HEK293T (cell line): Measurements from ENCODE around the gene BEST4.
"Not testable (repeated sequence)": the region's sequence is repeated elsewhere in the genome, so short reads cannot be mapped to it uniquely, and the experiment has no call there.

Experiments
- CTCF ChIA-PET: fragments of 350-600 bp; formaldehyde crosslinking; extraction: SDS; loops from one replicate; lab custom pipeline; 2021; ENCODE audit warnings: antibody characterized with exemption, inconsistent platforms; lab: Yijun Ruan, JAX
- POLR2A ChIA-PET: fragments of 350-600 bp; formaldehyde crosslinking; extraction: SDS; loops from one replicate; lab custom pipeline; 2020; ENCODE audit warnings: antibody characterized with exemption, inconsistent platforms; lab: Yijun Ruan, JAX
- DNase-seq: peaks from one replicate; pipeline ENCODE4 v3.0.0; 2012; ENCODE audit warnings: mixed read lengths; ENCODE audit errors: extremely low spot score
- ARNT ChIP-seq: fragments of 450-650 bp; IDR thresholded peaks from 2 replicates; pipeline ENCODE4 v1.6.1; 2017; ENCODE audit warnings: mild to moderate bottlenecking
- BHLHE40 ChIP-seq: fragments of 450-650 bp; IDR thresholded peaks from 2 replicates; pipeline ENCODE4 v1.6.1; 2016; ENCODE audit warnings: mild to moderate bottlenecking, moderate library complexity, borderline replicate concordance
- CTBP1 ChIP-seq: fragments of 450-650 bp; IDR thresholded peaks from 2 replicates; pipeline ENCODE4 v1.6.1; 2016; ENCODE audit warnings: borderline replicate concordance
- ELF4 ChIP-seq: fragments of 450-650 bp; IDR thresholded peaks from 2 replicates; pipeline ENCODE4 v1.6.1; 2017; ENCODE audit warnings: antibody characterized with exemption
- FOXA1 ChIP-seq: fragments of 450-650 bp; IDR thresholded peaks from 2 replicates; pipeline ENCODE4 v1.6.1; 2016; ENCODE audit warnings: mild to moderate bottlenecking
- FOXK2 ChIP-seq: fragments of 450-650 bp; IDR thresholded peaks from 2 replicates; pipeline ENCODE4 v1.6.1; 2016; ENCODE audit warnings: mild to moderate bottlenecking
- FOXM1 ChIP-seq: fragments of 450-650 bp; IDR thresholded peaks from 2 replicates; pipeline ENCODE4 v1.6.1; 2017; ENCODE audit warnings: mild to moderate bottlenecking, borderline replicate concordance
- HDGF ChIP-seq: fragments of 450-650 bp; IDR thresholded peaks from 2 replicates; pipeline ENCODE4 v1.6.1; 2017; ENCODE audit warnings: antibody characterized with exemption, borderline replicate concordance
- L3MBTL2 ChIP-seq: fragments of 450-650 bp; conservative IDR thresholded peaks from 2 replicates; pipeline ENCODE4 v1.6.1; 2016; ENCODE audit warnings: mild to moderate bottlenecking
- LEF1 ChIP-seq: fragments of 450-650 bp; IDR thresholded peaks from 2 replicates; pipeline ENCODE4 v1.6.1; 2017; ENCODE audit warnings: mild to moderate bottlenecking, borderline replicate concordance
- NFRKB ChIP-seq: fragments of 450-650 bp; IDR thresholded peaks from 2 replicates; pipeline ENCODE4 v1.6.1; 2016; ENCODE audit warnings: mild to moderate bottlenecking, moderate library complexity
- SP1 ChIP-seq: fragments of 450-650 bp; IDR thresholded peaks from 2 replicates; pipeline ENCODE4 v1.6.1; 2017
- SUZ12 ChIP-seq: fragments of 450-650 bp; IDR thresholded peaks from 2 replicates; pipeline ENCODE4 v1.6.1; 2016; ENCODE audit warnings: mild to moderate bottlenecking
- TARDBP ChIP-seq: fragments of 450-650 bp; IDR thresholded peaks from 2 replicates; pipeline ENCODE4 v1.6.1; 2016
- ZNF384 ChIP-seq: fragments of 450-650 bp; IDR thresholded peaks from 2 replicates; pipeline ENCODE4 v1.6.1; 2016
- TF ChIP-seq, protein P1 (sequence below): fragments of 450-650 bp; IDR thresholded peaks from 2 replicates; pipeline ENCODE4 v1.6.1; 2016

Gene BEST4

DNA sequence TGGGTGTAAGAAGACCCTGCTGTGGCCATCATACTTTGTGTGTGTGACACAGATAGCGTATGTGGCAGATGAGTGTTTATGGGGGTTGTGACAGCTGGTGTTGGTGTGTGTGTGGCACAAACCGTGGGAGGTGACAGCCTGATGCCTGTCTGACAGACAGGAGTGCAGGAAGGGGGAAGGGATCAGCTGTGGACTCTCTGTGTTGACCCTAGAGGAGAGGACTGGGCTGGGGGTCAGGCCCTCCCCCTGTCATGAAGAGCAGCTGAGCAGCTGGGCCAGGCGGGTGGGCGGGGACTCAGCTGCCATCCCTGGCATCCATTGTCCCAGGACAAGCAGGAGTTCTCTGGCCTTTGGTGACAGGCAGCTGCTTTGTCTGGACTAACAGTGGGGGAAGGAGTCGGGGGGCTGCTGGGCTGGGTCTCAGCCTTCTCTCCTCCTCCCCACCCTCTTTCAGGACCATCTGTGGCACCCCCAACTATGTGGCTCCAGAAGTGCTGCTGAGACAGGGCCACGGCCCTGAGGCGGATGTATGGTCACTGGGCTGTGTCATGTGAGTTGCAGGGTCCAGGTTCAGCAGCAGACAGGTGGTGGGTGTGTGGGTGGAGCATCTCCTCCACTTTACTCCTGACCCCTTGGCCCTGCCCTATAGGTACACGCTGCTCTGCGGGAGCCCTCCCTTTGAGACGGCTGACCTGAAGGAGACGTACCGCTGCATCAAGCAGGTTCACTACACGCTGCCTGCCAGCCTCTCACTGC, 14.5 kb upstream of the BEST4 start:
- no peak for TF ChIP-seq FOXM1
- no peak for TF ChIP-seq BHLHE40
- no peak for TF ChIP-seq ELF4
- TF ChIP-seq HDGF: no peak
- no peak for TF ChIP-seq ARNT
- no peak for TF ChIP-seq ZNF384
- no peak for TF ChIP-seq NFRKB
- no peak for TF ChIP-seq SUZ12
- no peak for TF ChIP-seq SP1
- TF ChIP-seq, protein P1, sequence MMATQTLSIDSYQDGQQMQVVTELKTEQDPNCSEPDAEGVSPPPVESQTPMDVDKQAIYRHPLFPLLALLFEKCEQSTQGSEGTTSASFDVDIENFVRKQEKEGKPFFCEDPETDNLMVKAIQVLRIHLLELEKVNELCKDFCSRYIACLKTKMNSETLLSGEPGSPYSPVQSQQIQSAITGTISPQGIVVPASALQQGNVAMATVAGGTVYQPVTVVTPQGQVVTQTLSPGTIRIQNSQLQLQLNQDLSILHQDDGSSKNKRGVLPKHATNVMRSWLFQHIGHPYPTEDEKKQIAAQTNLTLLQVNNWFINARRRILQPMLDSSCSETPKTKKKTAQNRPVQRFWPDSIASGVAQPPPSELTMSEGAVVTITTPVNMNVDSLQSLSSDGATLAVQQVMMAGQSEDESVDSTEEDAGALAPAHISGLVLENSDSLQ: no peak
- TF ChIP-seq FOXK2: no peak
- TF ChIP-seq CTBP1: no peak
- TF ChIP-seq LEF1: no peak
- no peak for TF ChIP-seq L3MBTL2
- no peak for TF ChIP-seq TARDBP
- ChIA-PET POLR2A (interaction anchor here (1.2 kb wide), 1 partner anchor 17 kb away, joined by 4 read pairs; no protein-coding TSS in a partner anchor), CTCF (interaction anchor here (0.6 to 1.1 kb wide), 2 partner anchors 18 to 20 kb away, joined by 3 to 4 read pairs; no protein-coding TSS in a partner anchor)
- DNase-seq: no peak

DNA sequence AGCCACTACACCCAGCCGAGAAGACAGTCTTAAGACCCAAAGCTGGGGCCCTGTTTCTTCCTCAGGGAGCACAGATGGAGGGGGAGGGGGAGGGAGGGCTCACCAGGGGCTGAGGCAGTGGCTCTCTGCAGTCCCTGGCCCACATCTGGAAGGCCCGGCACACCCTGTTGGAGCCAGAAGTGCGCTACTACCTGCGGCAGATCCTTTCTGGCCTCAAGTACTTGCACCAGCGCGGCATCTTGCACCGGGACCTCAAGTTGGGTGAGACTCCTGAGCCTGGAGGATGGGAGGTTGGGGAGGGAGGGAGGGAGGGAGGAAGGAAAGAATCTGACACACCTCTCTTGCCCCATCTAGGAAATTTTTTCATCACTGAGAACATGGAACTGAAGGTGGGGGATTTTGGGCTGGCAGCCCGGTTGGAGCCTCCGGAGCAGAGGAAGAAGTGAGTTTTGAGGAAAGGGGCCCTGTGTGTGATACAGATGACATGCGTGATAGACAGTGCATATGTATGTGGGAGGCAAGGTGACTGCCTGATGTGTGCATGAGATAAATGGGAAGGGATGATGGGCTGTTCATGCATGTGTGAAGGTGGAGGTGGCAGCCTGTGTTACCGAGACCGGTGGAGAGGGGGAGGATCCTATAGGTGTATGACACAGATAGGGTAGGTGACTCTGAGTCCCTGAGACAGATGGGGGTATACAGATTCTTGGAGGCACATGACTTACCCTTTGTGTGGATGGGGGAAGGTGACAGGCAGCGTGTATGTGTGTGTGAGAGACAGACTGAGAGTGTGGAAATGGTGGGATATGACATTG, 13.7 kb upstream of the BEST4 start:
- no peak for DNase-seq
- no peak for TF ChIP-seq FOXM1
- TF ChIP-seq FOXK2: no peak
- TF ChIP-seq BHLHE40: no peak
- no peak for TF ChIP-seq ARNT
- TF ChIP-seq LEF1: no peak
- TF ChIP-seq FOXA1: no peak
- TF ChIP-seq HDGF: no peak
- TF ChIP-seq L3MBTL2: no peak
- no peak for TF ChIP-seq ELF4
- no peak for TF ChIP-seq SP1
- TF ChIP-seq, protein P1: no peak
- no peak for TF ChIP-seq TARDBP
- no peak for TF ChIP-seq NFRKB
- no peak for TF ChIP-seq ZNF384

DNA sequence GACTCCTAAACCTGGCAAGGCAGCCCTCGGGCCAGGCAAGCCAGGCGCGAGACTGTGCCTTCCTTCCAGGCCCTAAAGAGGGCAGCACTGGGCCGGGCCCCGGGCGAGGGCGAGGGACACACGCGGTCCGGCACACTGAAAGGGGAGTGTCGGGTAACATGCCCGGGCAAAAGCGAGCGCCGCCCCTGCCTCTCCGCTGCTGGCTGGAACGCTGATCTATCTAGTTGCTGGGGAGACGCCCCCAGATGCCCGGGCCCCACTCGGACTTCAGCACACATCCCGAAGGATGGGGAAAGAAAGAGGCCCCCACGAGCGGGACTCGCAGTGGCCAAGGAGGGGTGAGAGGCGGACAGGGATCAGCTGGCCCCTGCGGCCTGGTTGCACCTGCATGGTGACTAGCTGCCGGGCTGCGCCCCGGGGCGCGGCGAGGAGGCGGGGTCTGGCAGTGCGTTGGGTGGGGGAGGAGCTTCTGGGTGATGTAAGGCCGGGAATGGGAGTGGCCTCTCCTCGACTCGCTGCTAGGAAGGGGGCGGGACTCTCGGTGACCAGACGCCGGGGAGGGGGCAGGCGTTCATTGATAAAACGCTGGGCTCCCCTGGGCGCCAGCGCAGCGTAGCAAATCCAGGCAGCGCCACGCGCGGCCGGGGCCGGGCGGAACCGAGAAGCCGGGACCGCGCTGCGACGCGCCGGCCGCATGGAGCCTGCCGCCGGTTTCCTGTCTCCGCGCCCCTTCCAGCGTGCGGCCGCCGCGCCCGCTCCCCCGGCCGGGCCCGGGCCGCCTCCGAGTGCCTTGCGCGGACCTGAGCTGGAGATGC, 12.0 kb upstream of the BEST4 start, which contains the start of gene PLK3:
TSS of gene PLK3 (plus strand) at position 608 of the 815 bp plus-strand sequence. CDS start at position 695, 87 bp downstream.
- ChIA-PET POLR2A (interaction anchor here (0.7 to 2.3 kb wide), 19 partner anchors 9 to 504 kb away, joined by 3 to 29 read pairs (median 7); partner anchors contain the start of genes BEST4, BTBD19, HECTD3 and RNU5D-1), CTCF (interaction anchor here (0.6 to 1.8 kb wide), 5 partner anchors 9 to 210 kb away, joined by 3 to 10 read pairs (median 3); partner anchors contain the start of gene BTBD19)
- DNase-seq: peak; percentile 91
- TF ChIP-seq FOXM1: no peak
- 0 out of 2 replicates have a peak, but pooled peaks have one; percentile 15 for TF ChIP-seq CTBP1
- peak; percentile 89 for TF ChIP-seq L3MBTL2
- TF ChIP-seq, protein P1: peak; percentile 84
- no peak for TF ChIP-seq LEF1
- TF ChIP-seq NFRKB: no peak

More for the DNA sequence above, 13.7 kb upstream of the BEST4 start:
- POLR2A ChIA-PET: interaction anchor here (1.2 to 2.3 kb wide), 4 partner anchors 12 to 27 kb away, joined by 4 to 29 read pairs (median 8); partner anchors contain the start of gene RPS8
- CTCF ChIA-PET: interaction anchor here (0.6 to 1.8 kb wide), 2 partner anchors 7 to 21 kb away, joined by 3 to 10 read pairs; partner anchors contain the start of gene BTBD19

DNA sequence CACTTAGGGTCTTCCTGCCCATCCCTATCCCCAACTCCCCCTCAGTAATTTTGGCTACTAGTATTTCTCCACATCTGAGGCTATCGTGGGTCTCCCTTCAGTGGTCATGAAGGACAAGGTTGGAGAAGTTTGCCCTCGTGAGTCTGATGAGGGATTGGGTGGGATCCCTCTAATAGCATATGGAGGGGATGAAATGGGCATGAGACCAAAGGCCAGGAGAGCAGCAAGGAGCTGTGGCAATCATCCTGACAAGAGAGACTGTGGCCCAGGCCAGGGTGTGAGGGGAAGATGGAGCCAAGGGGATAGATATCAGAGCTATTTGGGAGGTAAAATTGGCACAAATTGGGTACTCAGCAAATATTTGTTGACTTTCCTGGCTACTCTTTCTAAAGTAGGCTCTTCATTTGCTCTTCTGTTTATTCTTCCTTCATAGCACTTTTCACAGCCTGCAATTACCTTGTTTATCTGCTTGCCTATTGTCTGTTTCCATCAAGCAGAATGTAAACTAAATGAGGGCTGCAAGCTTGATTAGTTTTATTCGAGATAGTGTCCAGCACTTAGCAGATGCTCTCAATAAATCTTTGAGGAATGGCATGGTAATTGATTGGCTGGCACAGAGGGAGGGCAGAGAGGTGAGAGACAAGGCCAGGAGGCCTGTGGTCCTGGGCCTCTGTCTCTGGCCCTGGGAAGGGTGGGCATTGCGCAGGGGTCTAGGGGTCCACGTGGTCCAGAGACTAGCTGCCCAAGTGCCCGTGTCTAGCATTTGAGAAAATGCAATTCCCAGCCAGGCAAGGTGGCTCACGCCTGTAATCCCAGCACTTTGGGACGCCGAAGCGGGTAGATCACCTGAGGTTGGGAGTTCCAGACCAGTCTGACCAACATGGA, 10.8 kb upstream of the BEST4 start:
- no peak for TF ChIP-seq SUZ12
- no peak for TF ChIP-seq TARDBP
- TF ChIP-seq ELF4: no peak
- no peak for TF ChIP-seq BHLHE40
- no peak for TF ChIP-seq FOXM1
- TF ChIP-seq NFRKB: no peak
- no peak for TF ChIP-seq L3MBTL2
- no peak for TF ChIP-seq CTBP1
- no peak for TF ChIP-seq SP1
- no peak for TF ChIP-seq ARNT
- no peak for TF ChIP-seq FOXA1
- TF ChIP-seq, protein P1: no peak
- no peak for TF ChIP-seq FOXK2
- TF ChIP-seq HDGF: no peak
- TF ChIP-seq LEF1: no peak
- ChIA-PET CTCF (interaction anchor here (1.0 kb wide), 1 partner anchor 12 kb away, joined by 3 read pairs; no protein-coding TSS in a partner anchor), POLR2A (interaction anchor here (0.7 to 1.9 kb wide), 5 partner anchors 18 to 213 kb away, joined by 3 to 10 read pairs (median 4); partner anchors contain the start of gene HECTD3)
- DNase-seq: no peak

DNA sequence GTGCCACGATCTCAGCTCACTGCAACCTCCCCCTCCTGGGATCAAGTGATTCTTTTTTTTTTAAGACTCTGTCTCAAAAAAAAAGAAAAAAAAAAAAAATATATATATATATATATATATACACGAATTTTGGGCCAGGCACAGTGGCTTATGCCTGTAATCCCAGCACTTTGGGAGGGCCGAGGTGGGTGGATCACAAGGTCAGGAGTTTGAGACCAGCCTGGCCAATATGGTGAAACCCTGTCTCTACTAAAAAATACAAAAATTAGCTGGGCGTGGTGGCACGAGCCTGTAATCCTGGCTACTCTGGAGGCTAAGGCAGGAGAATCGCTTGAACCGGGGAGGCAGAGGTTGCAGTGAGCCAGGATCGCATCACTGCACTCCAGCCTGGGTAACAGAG, 9.9 kb upstream of the BEST4 start:
- DNase-seq, CTCF ChIA-PET: not testable (repeated sequence)
- POLR2A ChIA-PET: interaction anchor here (0.7 to 1.8 kb wide), 2 partner anchors 10 to 21 kb away, joined by 4 to 8 read pairs; partner anchors contain the start of genes BTBD19 and DYNLT4
